Measurements from ENCODE around the gene CYTH3.
A peak's percentile ranks its signal among the peaks of the same experiment; 100 is the strongest.
"Not testable (repeated sequence)": the region's sequence is repeated elsewhere in the genome, so short reads cannot be mapped to it uniquely, and the experiment has no call there.

CYTH3 gene

GRCh38 chr7:6235029-6235871 lies 37.2 kb downstream of the CYTH3 start:
- no peak overlapping the region for H3K4me3 ChIP-seq (ENCODE audit: control insufficient read depth, low read depth, low read length)
- TF ChIP-seq CTCF (conservative IDR thresholded peaks at IDR 0.05; ENCODE audit: control insufficient read depth, insufficient read depth, low read depth, low read length): no peak
- no peak for DNase-seq (ENCODE audit: low read depth)

GRCh38 chr7:6234384-6234783 lies 38.0 kb downstream of the CYTH3 start:
- no peak overlapping the region for H3K4me3 ChIP-seq (ENCODE audit: control insufficient read depth, low read depth, low read length)
- DNase-seq (ENCODE audit: low read depth): no peak
- no peak for TF ChIP-seq CTCF (conservative IDR thresholded peaks at IDR 0.05; ENCODE audit: control insufficient read depth, insufficient read depth, low read depth, low read length)

GRCh38 chr7:6232534-6232933 lies 39.9 kb downstream of the CYTH3 start:
- TF ChIP-seq CTCF (conservative IDR thresholded peaks at IDR 0.05; ENCODE audit: control insufficient read depth, insufficient read depth, low read depth, low read length): no peak
- DNase-seq (ENCODE audit: low read depth): no peak
- H3K4me3 ChIP-seq (ENCODE audit: control insufficient read depth, low read depth, low read length): no peak overlapping the region

- DNase-seq (ENCODE audit: low read depth): no peak
- H3K4me3 ChIP-seq (ENCODE audit: control insufficient read depth, low read depth, low read length): no peak overlapping the region
- no peak for TF ChIP-seq CTCF (conservative IDR thresholded peaks at IDR 0.05; ENCODE audit: control insufficient read depth, insufficient read depth, low read depth, low read length)
Measured at GRCh38 chr7:6232116-6232515, 40.3 kb downstream of the CYTH3 start.

GRCh38 chr7:6231184-6231583 lies 41.2 kb downstream of the CYTH3 start:
- H3K4me3 ChIP-seq (ENCODE audit: control insufficient read depth, low read depth, low read length): no peak overlapping the region
- DNase-seq (ENCODE audit: low read depth): no peak
- TF ChIP-seq CTCF (conservative IDR thresholded peaks at IDR 0.05; ENCODE audit: control insufficient read depth, insufficient read depth, low read depth, low read length): no peak

GRCh38 chr7:6229284-6229683 lies 43.1 kb downstream of the CYTH3 start:
- DNase-seq (ENCODE audit: low read depth); H3K4me3 ChIP-seq (ENCODE audit: control insufficient read depth, low read depth, low read length): not testable (repeated sequence)

- no peak for TF ChIP-seq CTCF (conservative IDR thresholded peaks at IDR 0.05; ENCODE audit: control insufficient read depth, insufficient read depth, low read depth, low read length)
- peak; percentile 82 for DNase-seq (ENCODE audit: low read depth)
- peak overlapping the region; percentile 8 for H3K4me3 ChIP-seq (ENCODE audit: control insufficient read depth, low read depth, low read length)
Measured at GRCh38 chr7:6228361-6229229, 43.8 kb downstream of the CYTH3 start.
